GM12878 (cell line): ENCODE data around the gene RCN1. TPM values are rescaled to one million over a fixed set of nuclear protein-coding genes. Genes with fewer than 3 reads are reported as not detected.

Experiments used
- HDGF ChIP-seq: fragments of 450-650 bp; IDR thresholded peaks from 2 replicates; pipeline ENCODE4 v1.6.1; 2016; ENCODE audit warnings: antibody characterized with exemption
- IKZF2 ChIP-seq, 2 experiments: fragments of 450-650 bp; IDR thresholded peaks; 2 replicates each; pipeline ENCODE4 v1.6.1; 2017; ENCODE audit warnings: mild to moderate bottlenecking in 2 of 2, moderate library complexity in 2 of 2
- LARP7 ChIP-seq: fragments of 450-650 bp; IDR thresholded peaks from 2 replicates; pipeline ENCODE4 v1.6.1; 2017; ENCODE audit warnings: mild to moderate bottlenecking
- MTA2 ChIP-seq: fragments of 450-650 bp; IDR thresholded peaks from 2 replicates; pipeline ENCODE4 v1.6.1; 2016; ENCODE audit warnings: low read depth, mild to moderate bottlenecking, moderate library complexity
- MXI1 ChIP-seq: fragments of 150-350 bp; IDR thresholded peaks from 2 replicates; pipeline ENCODE4 v1.6.1; 2011; ENCODE audit warnings: low read depth, mild to moderate bottlenecking, inconsistent platforms, low read length, improper control_type of control experiment
- NFIC ChIP-seq: IDR thresholded peaks from 2 replicates; pipeline ENCODE4 v1.6.1; 2012; ENCODE audit warnings: low read depth, mild to moderate bottlenecking, inconsistent platforms, low read length, moderate library complexity
- NFXL1 ChIP-seq: fragments of 450-650 bp; IDR thresholded peaks from 2 replicates; pipeline ENCODE4 v1.6.1; 2017; ENCODE audit warnings: antibody characterized with exemption, mild to moderate bottlenecking, borderline replicate concordance
- RELA ChIP-seq: fragments of 450-650 bp; IDR thresholded peaks from 2 replicates; pipeline ENCODE4 v1.8.0; 2014; ENCODE audit warnings: borderline replicate concordance; ENCODE audit not compliant: partially characterized antibody
- RFX5 ChIP-seq: IDR thresholded peaks from 2 replicates; pipeline ENCODE4 v1.6.1; 2011; ENCODE audit warnings: low read depth, low read length, improper control_type of control experiment
- RUNX3 ChIP-seq: IDR thresholded peaks from 2 replicates; pipeline ENCODE4 v1.6.1; 2012; ENCODE audit warnings: low read length, inconsistent platforms
- SMC3 ChIP-seq: IDR thresholded peaks from 2 replicates; pipeline ENCODE4 v1.6.1; 2011; ENCODE audit warnings: low read length, improper control_type of control experiment, borderline replicate concordance
- SREBF2 ChIP-seq: IDR thresholded peaks from 2 replicates; pipeline ENCODE4 v1.6.1; 2012; ENCODE audit warnings: mild to moderate bottlenecking, low read length
- polyA plus RNA-seq, 11 experiments: library from polyadenylated mRNA; depleted of rRNA in 4 of 11; unstranded in 6 of 11; stranded (reverse) in 5 of 11; fragments of >200 nt; fragmentation: Nextera tagmentation in 4 of 11; fragmentation: Illumina TruSeq in 1 of 11; extraction: Ambion mirVana in 4 of 11; extraction: Trizol in 1 of 11; gene quantifications; 1 replicate in 1 of 11; 2 replicates in 10 of 11; pipeline versions ENCODE4 v1.2.1 to v1.2.3, GENCODE V29; 2011 to 2016; ENCODE audit warnings: inconsistent platforms in 2 of 11, missing spikeins in 2 of 11, low read depth in 1 of 11
- total RNA-seq, 4 experiments: library from RNA; depleted of rRNA in 3 of 4; stranded (reverse); fragments of >200 nt in 3 of 4; fragmentation: Illumina TruSeq in 1 of 4; extraction: Trizol in 1 of 4; gene quantifications; 2 replicates each; pipeline versions ENCODE4 v1.2.1 to v1.2.3, GENCODE V29; 2013 to 2021
- TF ChIP-seq, protein P1 (sequence below): fragments of 450-650 bp; formaldehyde crosslinking; IDR thresholded peaks from 2 replicates; pipeline ENCODE4 v1.4.0; 2020; ENCODE audit warnings: mild to moderate bottlenecking, moderate library complexity
- TF ChIP-seq, protein P2 (sequence below): IDR thresholded peaks from 2 replicates; pipeline ENCODE4 v1.6.1; 2012; ENCODE audit warnings: low read depth, low read length, improper control_type of control experiment
- TF ChIP-seq, protein P3 (sequence below): IDR thresholded peaks from 2 replicates; pipeline ENCODE4 v1.6.1; 2011; ENCODE audit warnings: borderline replicate concordance, low read depth, mild to moderate bottlenecking, moderate library complexity, low read length; ENCODE audit not compliant: insufficient read depth, poor library complexity, severe bottlenecking
- TF ChIP-seq, protein P4 (sequence below): IDR thresholded peaks from 2 replicates; pipeline ENCODE4 v1.6.1; 2012; ENCODE audit warnings: improper control_type of control experiment, low read depth, low read length; ENCODE audit not compliant: insufficient replicate concordance
- TF ChIP-seq, protein P5 (sequence below): IDR thresholded peaks from 2 replicates; pipeline ENCODE4 v1.6.1; 2011; ENCODE audit warnings: mild to moderate bottlenecking, low read depth, low read length, moderate library complexity; ENCODE audit not compliant: insufficient replicate concordance

RCN1 gene
- total and polyA plus RNA-seq, 10 of the 15 experiments (the other 5 are each of a cell fraction or from before 2014, with no cell fraction given), result 17.6 to 76.7 (median 56.4) TPM

DNA sequence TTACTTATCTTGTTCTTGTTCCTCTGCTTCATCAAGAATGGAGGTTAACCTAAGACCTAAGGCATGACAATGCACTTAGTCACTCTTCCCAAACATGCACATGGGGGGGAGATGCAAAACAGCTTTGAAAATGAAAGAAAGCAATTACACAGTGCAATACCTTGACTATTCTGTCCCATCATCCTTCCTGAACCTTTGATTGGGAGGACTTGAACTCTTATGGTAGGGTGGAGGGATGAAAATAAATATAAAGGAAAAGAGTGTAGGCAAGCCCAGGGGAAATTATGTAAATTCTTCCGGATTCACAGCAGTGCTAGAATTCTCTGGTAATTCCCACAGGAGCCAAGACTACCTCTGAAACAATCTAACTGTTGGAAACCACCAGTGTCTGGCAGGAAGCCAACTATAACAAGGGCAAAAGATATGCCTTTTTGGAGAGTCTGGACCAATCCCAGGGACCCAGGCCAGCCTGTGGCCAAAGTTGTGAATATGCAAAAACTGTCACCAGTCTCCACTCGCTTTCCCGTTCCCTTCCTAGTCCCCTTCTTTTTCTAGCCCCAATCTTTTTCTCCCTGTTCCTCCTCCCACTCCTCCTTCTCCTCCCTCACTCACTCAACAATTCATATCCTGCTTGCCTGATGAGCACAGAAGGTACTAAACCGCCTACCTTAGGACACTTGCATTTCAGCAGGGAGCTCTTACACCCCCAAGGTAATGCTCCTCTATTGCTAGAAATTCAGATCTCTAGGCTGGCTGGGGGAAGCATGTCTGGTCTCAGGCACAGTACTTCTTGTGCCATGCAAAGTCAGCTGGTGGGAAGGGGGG is 2.5 kb upstream of the RCN1 start (continued):
- TF ChIP-seq, protein P1, sequence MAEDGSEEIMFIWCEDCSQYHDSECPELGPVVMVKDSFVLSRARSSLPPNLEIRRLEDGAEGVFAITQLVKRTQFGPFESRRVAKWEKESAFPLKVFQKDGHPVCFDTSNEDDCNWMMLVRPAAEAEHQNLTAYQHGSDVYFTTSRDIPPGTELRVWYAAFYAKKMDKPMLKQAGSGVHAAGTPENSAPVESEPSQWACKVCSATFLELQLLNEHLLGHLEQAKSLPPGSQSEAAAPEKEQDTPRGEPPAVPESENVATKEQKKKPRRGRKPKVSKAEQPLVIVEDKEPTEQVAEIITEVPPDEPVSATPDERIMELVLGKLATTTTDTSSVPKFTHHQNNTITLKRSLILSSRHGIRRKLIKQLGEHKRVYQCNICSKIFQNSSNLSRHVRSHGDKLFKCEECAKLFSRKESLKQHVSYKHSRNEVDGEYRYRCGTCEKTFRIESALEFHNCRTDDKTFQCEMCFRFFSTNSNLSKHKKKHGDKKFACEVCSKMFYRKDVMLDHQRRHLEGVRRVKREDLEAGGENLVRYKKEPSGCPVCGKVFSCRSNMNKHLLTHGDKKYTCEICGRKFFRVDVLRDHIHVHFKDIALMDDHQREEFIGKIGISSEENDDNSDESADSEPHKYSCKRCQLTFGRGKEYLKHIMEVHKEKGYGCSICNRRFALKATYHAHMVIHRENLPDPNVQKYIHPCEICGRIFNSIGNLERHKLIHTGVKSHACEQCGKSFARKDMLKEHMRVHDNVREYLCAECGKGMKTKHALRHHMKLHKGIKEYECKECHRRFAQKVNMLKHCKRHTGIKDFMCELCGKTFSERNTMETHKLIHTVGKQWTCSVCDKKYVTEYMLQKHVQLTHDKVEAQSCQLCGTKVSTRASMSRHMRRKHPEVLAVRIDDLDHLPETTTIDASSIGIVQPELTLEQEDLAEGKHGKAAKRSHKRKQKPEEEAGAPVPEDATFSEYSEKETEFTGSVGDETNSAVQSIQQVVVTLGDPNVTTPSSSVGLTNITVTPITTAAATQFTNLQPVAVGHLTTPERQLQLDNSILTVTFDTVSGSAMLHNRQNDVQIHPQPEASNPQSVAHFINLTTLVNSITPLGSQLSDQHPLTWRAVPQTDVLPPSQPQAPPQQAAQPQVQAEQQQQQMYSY (CRISPR knock-in tag), result no peak
- TF ChIP-seq LARP7, result no peak
- TF ChIP-seq MTA2, result no peak
- no peak for TF ChIP-seq HDGF
- TF ChIP-seq RELA, result no peak
- TF ChIP-seq, protein P2, sequence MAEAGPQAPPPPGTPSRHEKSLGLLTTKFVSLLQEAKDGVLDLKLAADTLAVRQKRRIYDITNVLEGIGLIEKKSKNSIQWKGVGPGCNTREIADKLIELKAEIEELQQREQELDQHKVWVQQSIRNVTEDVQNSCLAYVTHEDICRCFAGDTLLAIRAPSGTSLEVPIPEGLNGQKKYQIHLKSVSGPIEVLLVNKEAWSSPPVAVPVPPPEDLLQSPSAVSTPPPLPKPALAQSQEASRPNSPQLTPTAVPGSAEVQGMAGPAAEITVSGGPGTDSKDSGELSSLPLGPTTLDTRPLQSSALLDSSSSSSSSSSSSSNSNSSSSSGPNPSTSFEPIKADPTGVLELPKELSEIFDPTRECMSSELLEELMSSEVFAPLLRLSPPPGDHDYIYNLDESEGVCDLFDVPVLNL, result no peak
- TF ChIP-seq SMC3, result no peak
- TF ChIP-seq, protein P3, sequence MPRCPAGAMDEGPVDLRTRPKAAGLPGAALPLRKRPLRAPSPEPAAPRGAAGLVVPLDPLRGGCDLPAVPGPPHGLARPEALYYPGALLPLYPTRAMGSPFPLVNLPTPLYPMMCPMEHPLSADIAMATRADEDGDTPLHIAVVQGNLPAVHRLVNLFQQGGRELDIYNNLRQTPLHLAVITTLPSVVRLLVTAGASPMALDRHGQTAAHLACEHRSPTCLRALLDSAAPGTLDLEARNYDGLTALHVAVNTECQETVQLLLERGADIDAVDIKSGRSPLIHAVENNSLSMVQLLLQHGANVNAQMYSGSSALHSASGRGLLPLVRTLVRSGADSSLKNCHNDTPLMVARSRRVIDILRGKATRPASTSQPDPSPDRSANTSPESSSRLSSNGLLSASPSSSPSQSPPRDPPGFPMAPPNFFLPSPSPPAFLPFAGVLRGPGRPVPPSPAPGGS, result no peak
- peak; percentile 64; the same call in 1 of the 2 replicates for TF ChIP-seq RUNX3
- TF ChIP-seq SREBF2, result no peak
- no peak for TF ChIP-seq MXI1
- TF ChIP-seq, protein P4, sequence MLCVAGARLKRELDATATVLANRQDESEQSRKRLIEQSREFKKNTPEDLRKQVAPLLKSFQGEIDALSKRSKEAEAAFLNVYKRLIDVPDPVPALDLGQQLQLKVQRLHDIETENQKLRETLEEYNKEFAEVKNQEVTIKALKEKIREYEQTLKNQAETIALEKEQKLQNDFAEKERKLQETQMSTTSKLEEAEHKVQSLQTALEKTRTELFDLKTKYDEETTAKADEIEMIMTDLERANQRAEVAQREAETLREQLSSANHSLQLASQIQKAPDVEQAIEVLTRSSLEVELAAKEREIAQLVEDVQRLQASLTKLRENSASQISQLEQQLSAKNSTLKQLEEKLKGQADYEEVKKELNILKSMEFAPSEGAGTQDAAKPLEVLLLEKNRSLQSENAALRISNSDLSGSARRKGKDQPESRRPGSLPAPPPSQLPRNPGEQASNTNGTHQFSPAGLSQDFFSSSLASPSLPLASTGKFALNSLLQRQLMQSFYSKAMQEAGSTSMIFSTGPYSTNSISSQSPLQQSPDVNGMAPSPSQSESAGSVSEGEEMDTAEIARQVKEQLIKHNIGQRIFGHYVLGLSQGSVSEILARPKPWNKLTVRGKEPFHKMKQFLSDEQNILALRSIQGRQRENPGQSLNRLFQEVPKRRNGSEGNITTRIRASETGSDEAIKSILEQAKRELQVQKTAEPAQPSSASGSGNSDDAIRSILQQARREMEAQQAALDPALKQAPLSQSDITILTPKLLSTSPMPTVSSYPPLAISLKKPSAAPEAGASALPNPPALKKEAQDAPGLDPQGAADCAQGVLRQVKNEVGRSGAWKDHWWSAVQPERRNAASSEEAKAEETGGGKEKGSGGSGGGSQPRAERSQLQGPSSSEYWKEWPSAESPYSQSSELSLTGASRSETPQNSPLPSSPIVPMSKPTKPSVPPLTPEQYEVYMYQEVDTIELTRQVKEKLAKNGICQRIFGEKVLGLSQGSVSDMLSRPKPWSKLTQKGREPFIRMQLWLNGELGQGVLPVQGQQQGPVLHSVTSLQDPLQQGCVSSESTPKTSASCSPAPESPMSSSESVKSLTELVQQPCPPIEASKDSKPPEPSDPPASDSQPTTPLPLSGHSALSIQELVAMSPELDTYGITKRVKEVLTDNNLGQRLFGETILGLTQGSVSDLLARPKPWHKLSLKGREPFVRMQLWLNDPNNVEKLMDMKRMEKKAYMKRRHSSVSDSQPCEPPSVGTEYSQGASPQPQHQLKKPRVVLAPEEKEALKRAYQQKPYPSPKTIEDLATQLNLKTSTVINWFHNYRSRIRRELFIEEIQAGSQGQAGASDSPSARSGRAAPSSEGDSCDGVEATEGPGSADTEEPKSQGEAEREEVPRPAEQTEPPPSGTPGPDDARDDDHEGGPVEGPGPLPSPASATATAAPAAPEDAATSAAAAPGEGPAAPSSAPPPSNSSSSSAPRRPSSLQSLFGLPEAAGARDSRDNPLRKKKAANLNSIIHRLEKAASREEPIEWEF, result no peak
- no peak for TF ChIP-seq NFXL1
- peak in 1 of 2 experiments; percentile 47; a peak in 2 of 4 replicates for TF ChIP-seq IKZF2 (IDR thresholded peaks at IDR 0.05)
- TF ChIP-seq, protein P5, sequence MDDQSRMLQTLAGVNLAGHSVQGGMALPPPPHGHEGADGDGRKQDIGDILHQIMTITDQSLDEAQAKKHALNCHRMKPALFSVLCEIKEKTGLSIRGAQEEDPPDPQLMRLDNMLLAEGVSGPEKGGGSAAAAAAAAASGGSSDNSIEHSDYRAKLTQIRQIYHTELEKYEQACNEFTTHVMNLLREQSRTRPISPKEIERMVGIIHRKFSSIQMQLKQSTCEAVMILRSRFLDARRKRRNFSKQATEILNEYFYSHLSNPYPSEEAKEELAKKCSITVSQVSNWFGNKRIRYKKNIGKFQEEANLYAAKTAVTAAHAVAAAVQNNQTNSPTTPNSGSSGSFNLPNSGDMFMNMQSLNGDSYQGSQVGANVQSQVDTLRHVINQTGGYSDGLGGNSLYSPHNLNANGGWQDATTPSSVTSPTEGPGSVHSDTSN, result no peak
- TF ChIP-seq RFX5, result no peak
- no peak for TF ChIP-seq NFIC
